HCT116 (cell line): ENCODE data around the gene SDF2L1. TPM values are rescaled to one million over a fixed set of nuclear protein-coding genes. Genes with fewer than 3 reads are reported as not detected.

Experiments
- ATAC-seq: fragments of 200-7000 bp; cut with Tn5 transposase; 2 replicates; pipeline ENCODE4 v1.9.1; 2020; ENCODE audit warnings: mild to moderate bottlenecking, moderate library complexity
- BruUV-seq: library from RNA; stranded (reverse); fragments of 400-500 nt; replicated peaks from 2 replicates; lab custom pipeline; 2021; lab: Mats Ljungman, UMichigan
- CTCF ChIA-PET: fragments of 300-600 bp; sonication (Branson Sonifier 250); formaldehyde crosslinking; loops from one replicate; lab custom pipeline; 2021; ENCODE audit warnings: antibody characterized with exemption; lab: Charles Lee
- POLR2A ChIA-PET: fragments of 300-600, 350-600 bp; sonication (Branson Sonifier 250); formaldehyde crosslinking; loops from one replicate; lab custom pipeline; 2021; ENCODE audit warnings: antibody characterized with exemption; lab: Charles Lee
- RAD21 ChIA-PET, 2 experiments: fragments of 300-600 bp; sonication (Branson Sonifier 250); formaldehyde crosslinking; loops; one replicate each; lab custom pipeline; 2023; ENCODE audit warnings: low total read pairs in 2 of 2; ENCODE audit not compliant: uncharacterized antibody in 2 of 2, unreplicated experiment in 2 of 2, low non-redundant PET in 1 of 2; lab: Charles Lee
- DNase-seq: peaks from one replicate; pipeline ENCODE4 v3.0.0-alpha.2; 2010; ENCODE audit warnings: low read depth, low spot score
- H2AFZ ChIP-seq: fragments of 200-600 bp; shearing (Covaris generic), sonication (generic); 2 replicates; pipeline ENCODE4 v1.6.1; 2017; ENCODE audit warnings: low read depth, mixed run types, mixed read lengths, antibody characterized with exemption, low read length; ENCODE audit not compliant: poor library complexity, severe bottlenecking
- H3K27ac ChIP-seq: 2 replicates; pipeline ENCODE4 v1.5.1; 2012; ENCODE audit warnings: low read depth, low read length
- H3K27me3 ChIP-seq: fragments of 200-600 bp; sonication (generic); 2 replicates; pipeline ENCODE4 v1.6.1; 2016; ENCODE audit warnings: mixed run types, low read length, mixed read lengths; ENCODE audit not compliant: insufficient read depth
- H3K36me3 ChIP-seq, 2 experiments: fragments of 200-500 bp in 1 of 2; fragments of 200-600 bp in 1 of 2; sonication (Bioruptor generic) in 1 of 2; sonication (generic) in 1 of 2; 2 replicates each; pipeline versions ENCODE4 v1.5.1 to v1.6.1; 2014 to 2016; ENCODE audit warnings: low read length in 2 of 2, inconsistent platforms in 1 of 2, mixed read lengths in 1 of 2, mixed run types in 1 of 2; ENCODE audit not compliant: insufficient read depth in 2 of 2, control insufficient read depth in 1 of 2
- H3K4me1 ChIP-seq, 2 experiments: fragments of 200-600 bp in 1 of 2; sonication (generic) in 1 of 2; 2 replicates each; pipeline versions ENCODE4 v1.5.1 to v1.6.1; 2012 to 2017; ENCODE audit warnings: low read length in 2 of 2, inconsistent platforms in 1 of 2, mild to moderate bottlenecking in 1 of 2, mixed read lengths in 1 of 2, mixed run types in 1 of 2, moderate library complexity in 1 of 2; ENCODE audit not compliant: insufficient read depth in 2 of 2, control insufficient read depth in 1 of 2
- H3K4me2 ChIP-seq: fragments of 200-600 bp; sonication (generic); 2 replicates; pipeline ENCODE4 v1.6.1; 2017; ENCODE audit warnings: mixed run types, low read length, mixed read lengths
- H3K4me3 ChIP-seq, 2 experiments: fragments of 200-600 bp in 1 of 2; sonication (generic) in 1 of 2; replicated peaks in 1 of 2; 2 replicates each; pipeline ENCODE4 v1.5.1; 2011 to 2016; ENCODE audit warnings: low read length in 2 of 2, control low read depth in 1 of 2, low read depth in 1 of 2, mild to moderate bottlenecking in 1 of 2, mixed read lengths in 1 of 2, mixed run types in 1 of 2
- H3K79me2 ChIP-seq: fragments of 200-600 bp; sonication (generic); 2 replicates; pipeline ENCODE4 v1.6.1; 2017; ENCODE audit warnings: mild to moderate bottlenecking, mixed run types, low read length, moderate library complexity, mixed read lengths; ENCODE audit not compliant: insufficient read depth
- H3K9ac ChIP-seq: fragments of 200-600 bp; sonication (generic); 2 replicates; pipeline ENCODE4 v1.6.1; 2016; ENCODE audit warnings: low read length, mixed read lengths
- H3K9me2 ChIP-seq: fragments of 200-600 bp; sonication (generic), shearing (Covaris generic); 2 replicates; pipeline ENCODE4 v1.6.1; 2017; ENCODE audit warnings: mixed run types, mild to moderate bottlenecking, moderate library complexity; ENCODE audit not compliant: insufficient read depth
- H3K9me3 ChIP-seq, 2 experiments: fragments of 200-500 bp in 1 of 2; fragments of 200-600 bp in 1 of 2; sonication (Bioruptor generic) in 1 of 2; sonication (generic) in 1 of 2; 2 replicates each; pipeline ENCODE4 v1.6.1; 2014 to 2017; ENCODE audit warnings: low read length in 2 of 2, mixed read lengths in 2 of 2, inconsistent platforms in 1 of 2, low read depth in 1 of 2, mild to moderate bottlenecking in 1 of 2, mixed run types in 1 of 2, moderate library complexity in 1 of 2; ENCODE audit not compliant: control insufficient read depth in 1 of 2, insufficient read depth in 1 of 2
- H4K20me1 ChIP-seq: fragments of 200-600 bp; sonication (generic), shearing (Covaris generic); 2 replicates; pipeline ENCODE4 v1.6.1; 2017; ENCODE audit warnings: mixed run types, mild to moderate bottlenecking, moderate library complexity; ENCODE audit not compliant: insufficient read depth
- CTCF ChIP-seq, 3 experiments: fragments of 200-600 bp in 1 of 3; sonication (generic) in 1 of 3; IDR thresholded peaks in 2 of 3; conservative IDR thresholded peaks in 1 of 3; 2 replicates each; pipeline ENCODE4 v1.5.1; 2012 to 2017; ENCODE audit warnings: low read depth in 2 of 3, low read length in 2 of 3, antibody characterized with exemption in 1 of 3, borderline replicate concordance in 1 of 3, control low read depth in 1 of 3, mild to moderate bottlenecking in 1 of 3, mixed read lengths in 1 of 3, mixed run types in 1 of 3, moderate library complexity in 1 of 3; ENCODE audit not compliant: insufficient read depth in 1 of 3
- RAD21 ChIP-seq: IDR thresholded peaks from 2 replicates; pipeline ENCODE4 v1.6.1; 2012; ENCODE audit warnings: low read depth, mild to moderate bottlenecking
- intact Hi-C: fragments of 100-400 bp; cut with micrococcal nuclease; formaldehyde crosslinking; loops from 2 replicates; pipeline ENCODE4 v1.10.0; 2022
- total RNA-seq: library from RNA; stranded (reverse); gene quantifications from one replicate; pipeline ENCODE4 v1.2.1, GENCODE V29; 2021; ENCODE audit not compliant: unreplicated experiment
- TF ChIP-seq, protein P1 (sequence below): IDR thresholded peaks from 2 replicates; pipeline ENCODE4 v1.6.1; 2012; ENCODE audit warnings: low read depth

Gene SDF2L1
- total RNA-seq, 1 experiment from 2014 or later = 86.2 TPM

DNA sequence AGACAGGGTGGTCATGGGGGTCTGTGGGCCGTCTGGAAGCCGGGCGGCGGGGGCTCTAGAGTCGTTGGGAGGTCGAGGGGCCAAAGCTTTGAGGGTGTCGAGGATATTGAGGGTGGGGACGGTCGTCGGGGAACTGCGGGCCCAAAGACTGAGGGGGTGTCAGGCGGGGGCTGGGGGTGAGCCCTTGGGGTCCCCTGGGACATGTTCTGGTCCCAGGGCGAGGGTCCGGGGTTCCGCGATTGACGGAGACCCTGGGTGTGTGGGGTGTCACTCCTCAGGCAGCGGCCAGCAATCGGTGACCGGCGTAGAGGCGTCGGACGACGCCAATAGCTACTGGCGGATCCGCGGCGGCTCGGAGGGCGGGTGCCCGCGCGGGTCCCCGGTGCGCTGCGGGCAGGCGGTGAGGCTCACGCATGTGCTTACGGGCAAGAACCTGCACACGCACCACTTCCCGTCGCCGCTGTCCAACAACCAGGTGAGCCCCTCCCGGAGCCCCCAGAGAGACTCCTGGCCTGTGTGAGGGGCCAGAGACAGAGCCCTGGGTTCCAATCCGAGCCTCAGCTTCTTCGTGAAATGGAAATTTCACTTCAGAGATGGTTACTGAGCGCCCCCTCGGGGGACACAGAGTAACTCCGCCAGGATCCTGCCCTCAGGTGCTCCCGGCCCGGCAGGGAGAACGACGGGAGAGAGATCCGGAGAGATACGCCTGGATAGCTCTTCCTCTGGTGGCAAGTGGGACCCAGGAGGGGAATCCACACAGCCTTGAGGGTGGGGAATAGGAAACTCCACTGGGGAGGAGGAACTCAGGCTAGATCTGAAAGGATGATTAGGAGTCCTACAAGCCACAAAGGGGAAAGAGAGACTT lies 714 bp downstream of the SDF2L1 start:
- TSS peak; percentile 57 for BruUV-seq
- Histone ChIP-seq H3K27me3 (no peaks in the 10 kb centered on the region), H4K20me1 (peaks cover 5% of the 10 kb centered on the region; the same call in 1 of the 2 replicates), H3K36me3 (peaks cover 3 to 10% of the 10 kb centered on the region in 2 experiments; a peak in 2 of 4 replicates), H3K79me2 (peaks cover 21% of the 10 kb centered on the region; the same call in 1 of the 2 replicates), H3K9ac (peak overlapping the region; percentile 97), H2AFZ (no peak overlapping the region), H3K9me3 (no peaks in the 10 kb centered on the region), H3K4me2 (peak overlapping the region; percentile 94), H3K4me1 (peaks cover 12 to 35% of the 10 kb centered on the region in 2 experiments), H3K9me2 (no peaks in the 10 kb centered on the region), H3K27ac (peak overlapping the region; percentile 81), H3K4me3 (peak overlapping the region; percentile 88 to 93)
- ATAC-seq = peak; percentile 29
- RAD21 ChIA-PET = interaction anchor here in 1 of 2 experiments (0.6 kb wide), 1 partner anchor 39 kb away, joined by 3 read pairs; no protein-coding TSS in a partner anchor
- CTCF ChIA-PET = interaction anchor here (0.8 to 3.7 kb wide), 15 partner anchors 9 to 660 kb away, joined by 3 to 103 read pairs (median 4); partner anchors contain the start of genes CCDC116, LZTR1, PPIL2 and YDJC
- TF ChIP-seq RAD21 = peak; percentile 72
- peak; percentile 70 to 75 (median 75); a peak in 5 of 6 replicates for TF ChIP-seq CTCF (IDR thresholded peaks at IDR 0.05 in 2 of 3, conservative IDR thresholded peaks at IDR 0.05 in 1 of 3; ENCODE audit: borderline replicate concordance in 1 of 3, insufficient read depth in 1 of 3, low read depth in 2 of 3, low read length in 2 of 3)
- TF ChIP-seq, protein P1, sequence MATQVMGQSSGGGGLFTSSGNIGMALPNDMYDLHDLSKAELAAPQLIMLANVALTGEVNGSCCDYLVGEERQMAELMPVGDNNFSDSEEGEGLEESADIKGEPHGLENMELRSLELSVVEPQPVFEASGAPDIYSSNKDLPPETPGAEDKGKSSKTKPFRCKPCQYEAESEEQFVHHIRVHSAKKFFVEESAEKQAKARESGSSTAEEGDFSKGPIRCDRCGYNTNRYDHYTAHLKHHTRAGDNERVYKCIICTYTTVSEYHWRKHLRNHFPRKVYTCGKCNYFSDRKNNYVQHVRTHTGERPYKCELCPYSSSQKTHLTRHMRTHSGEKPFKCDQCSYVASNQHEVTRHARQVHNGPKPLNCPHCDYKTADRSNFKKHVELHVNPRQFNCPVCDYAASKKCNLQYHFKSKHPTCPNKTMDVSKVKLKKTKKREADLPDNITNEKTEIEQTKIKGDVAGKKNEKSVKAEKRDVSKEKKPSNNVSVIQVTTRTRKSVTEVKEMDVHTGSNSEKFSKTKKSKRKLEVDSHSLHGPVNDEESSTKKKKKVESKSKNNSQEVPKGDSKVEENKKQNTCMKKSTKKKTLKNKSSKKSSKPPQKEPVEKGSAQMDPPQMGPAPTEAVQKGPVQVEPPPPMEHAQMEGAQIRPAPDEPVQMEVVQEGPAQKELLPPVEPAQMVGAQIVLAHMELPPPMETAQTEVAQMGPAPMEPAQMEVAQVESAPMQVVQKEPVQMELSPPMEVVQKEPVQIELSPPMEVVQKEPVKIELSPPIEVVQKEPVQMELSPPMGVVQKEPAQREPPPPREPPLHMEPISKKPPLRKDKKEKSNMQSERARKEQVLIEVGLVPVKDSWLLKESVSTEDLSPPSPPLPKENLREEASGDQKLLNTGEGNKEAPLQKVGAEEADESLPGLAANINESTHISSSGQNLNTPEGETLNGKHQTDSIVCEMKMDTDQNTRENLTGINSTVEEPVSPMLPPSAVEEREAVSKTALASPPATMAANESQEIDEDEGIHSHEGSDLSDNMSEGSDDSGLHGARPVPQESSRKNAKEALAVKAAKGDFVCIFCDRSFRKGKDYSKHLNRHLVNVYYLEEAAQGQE = no peak
- DNase-seq = no peak
- POLR2A ChIA-PET = interaction anchor here (0.7 to 3.3 kb wide), 10 partner anchors 8 to 70 kb away, joined by 3 to 43 read pairs (median 4); partner anchors contain the start of genes CCDC116, PPIL2 and YDJC
- intact Hi-C loops = no loop called here
